K562 (cell line): ENCODE results near the gene MYBPHL. TPM values are rescaled to one million over a fixed set of nuclear protein-coding genes. Genes with fewer than 3 reads are reported as not detected.

Experiments
- ATF4 ChIP-seq: fragments of 450-650 bp; formaldehyde crosslinking; IDR thresholded peaks from 2 replicates; pipeline ENCODE4 v1.4.0; 2022; ENCODE audit warnings: mild to moderate bottlenecking, moderate library complexity
- BRCA1 ChIP-seq, 2 experiments: fragments of 450-650 bp in 1 of 2; sonication (generic) in 1 of 2; formaldehyde crosslinking in 1 of 2; IDR thresholded peaks; 2 replicates each; pipeline versions ENCODE4 v1.5.0 to v1.6.1; 2017 to 2020; ENCODE audit warnings: mild to moderate bottlenecking in 1 of 2, missing genetic modification reagents in 1 of 2
- CHD4 ChIP-seq: fragments of 200-600 bp; sonication (generic); IDR thresholded peaks from 3 replicates; pipeline ENCODE4 v1.6.1; 2012; ENCODE audit warnings: low read depth, mild to moderate bottlenecking, mixed read lengths, low read length, inconsistent platforms; ENCODE audit not compliant: insufficient read depth, insufficient replicate concordance, poor library complexity, severe bottlenecking
- DDX20 ChIP-seq: fragments of 450-650 bp; IDR thresholded peaks from 2 replicates; pipeline ENCODE4 v1.6.1; 2016; ENCODE audit warnings: missing genetic modification characterization, low read depth, mild to moderate bottlenecking, missing compliant biosample characterization, moderate library complexity
- EZH2 ChIP-seq: IDR thresholded peaks from 2 replicates; pipeline ENCODE4 v1.6.1; 2012; ENCODE audit warnings: low read depth, mild to moderate bottlenecking, inconsistent platforms, low read length, borderline replicate concordance
- HES1 ChIP-seq: fragments of 450-650 bp; IDR thresholded peaks from 2 replicates; pipeline ENCODE4 v1.6.1; 2016; ENCODE audit warnings: low read depth, mild to moderate bottlenecking, moderate library complexity
- HOXB6 ChIP-seq: fragments of 250-450 bp; sonication (Bioruptor Pico); IDR thresholded peaks from 2 replicates; pipeline ENCODE4 v1.5.1; 2022; ENCODE audit warnings: mild to moderate bottlenecking, borderline replicate concordance
- LCOR ChIP-seq: sonication (generic); formaldehyde crosslinking; IDR thresholded peaks from 2 replicates; pipeline ENCODE4 v1.8.0; 2022; ENCODE audit warnings: mild to moderate bottlenecking, missing genetic modification reagents
- LEF1 ChIP-seq: fragments of 450-650 bp; IDR thresholded peaks from 2 replicates; pipeline ENCODE4 v1.6.1; 2016; ENCODE audit warnings: mild to moderate bottlenecking
- MYBL2 ChIP-seq, 2 experiments: fragments of 450-650 bp in 1 of 2; sonication (generic) in 1 of 2; formaldehyde crosslinking in 1 of 2; IDR thresholded peaks; 2 replicates each; pipeline versions ENCODE4 v1.6.1 to v1.8.1; 2017 to 2022; ENCODE audit warnings: borderline replicate concordance in 1 of 2, inconsistent platforms in 1 of 2, low read depth in 1 of 2, mild to moderate bottlenecking in 1 of 2, missing genetic modification reagents in 1 of 2, moderate library complexity in 1 of 2
- MYNN ChIP-seq, 2 experiments: sonication (generic); formaldehyde crosslinking in 1 of 2; IDR thresholded peaks; 2 replicates each; pipeline versions ENCODE4 v1.5.0 to v1.6.1; 2016 to 2020; ENCODE audit warnings: antibody characterized with exemption in 1 of 2, missing genetic modification reagents in 1 of 2
- PCBP1 ChIP-seq: fragments of 200-400 bp; formaldehyde crosslinking; IDR thresholded peaks from 2 replicates; pipeline ENCODE4 v1.6.1; 2018; ENCODE audit warnings: mild to moderate bottlenecking, low read depth, low read length; ENCODE audit not compliant: poor library complexity, severe bottlenecking
- RB1 ChIP-seq: fragments of 450-650 bp; IDR thresholded peaks from 2 replicates; pipeline ENCODE4 v1.6.1; 2017; ENCODE audit warnings: low read depth, mild to moderate bottlenecking
- SMARCA4 ChIP-seq: fragments of 450-650 bp; IDR thresholded peaks from 2 replicates; pipeline ENCODE4 v1.6.1; 2016
- SRF ChIP-seq, 2 experiments: fragments of 250-450, 450-650 bp in 1 of 2; sonication (Bioruptor Pico) in 1 of 2; sonication (generic) in 1 of 2; formaldehyde crosslinking; IDR thresholded peaks; 2 replicates each; pipeline versions ENCODE4 v1.5.0 to v1.5.1; 2020 to 2022; ENCODE audit warnings: mild to moderate bottlenecking in 1 of 2, missing genetic modification reagents in 1 of 2
- TAF7 ChIP-seq: fragments of 450-650 bp; IDR thresholded peaks from 2 replicates; pipeline ENCODE4 v1.6.1; 2016; ENCODE audit warnings: missing genetic modification characterization, missing compliant biosample characterization
- TAL1 ChIP-seq: fragments of 450-650 bp; IDR thresholded peaks from 2 replicates; pipeline ENCODE4 v1.6.1; 2016; ENCODE audit warnings: mild to moderate bottlenecking
- TEAD2 ChIP-seq: fragments of 450-650 bp; IDR thresholded peaks from 2 replicates; pipeline ENCODE4 v1.6.1; 2016; ENCODE audit warnings: missing genetic modification characterization, control low read depth, missing compliant biosample characterization
- ZNF134 ChIP-seq: fragments of 250-450 bp; sonication (Bioruptor Pico); conservative IDR thresholded peaks from 2 replicates; pipeline ENCODE4 v1.4.0; 2020
- ZNF212 ChIP-seq: fragments of 450-650 bp; formaldehyde crosslinking; IDR thresholded peaks from 2 replicates; pipeline ENCODE4 v1.4.0; 2020; ENCODE audit warnings: mild to moderate bottlenecking
- ZNF24 ChIP-seq: fragments of 450-650 bp; IDR thresholded peaks from 2 replicates; pipeline ENCODE4 v1.6.1; 2016
- ZNF277 ChIP-seq: fragments of 250-450 bp; sonication (Bioruptor Pico); IDR thresholded peaks from 2 replicates; pipeline ENCODE4 v1.8.0; 2022; ENCODE audit warnings: inconsistent platforms, mild to moderate bottlenecking, moderate library complexity, borderline replicate concordance
- ZNF79 ChIP-seq: fragments of 250-450 bp; sonication (Bioruptor Pico); IDR thresholded peaks from 2 replicates; pipeline ENCODE4 v1.4.0; 2020; ENCODE audit warnings: low read depth, mild to moderate bottlenecking, moderate library complexity
- ZNF830 ChIP-seq: fragments of 250-450 bp; sonication (Bioruptor Pico); IDR thresholded peaks from 2 replicates; pipeline ENCODE4 v1.5.0; 2021; ENCODE audit warnings: mild to moderate bottlenecking
- polyA plus RNA-seq, 8 experiments: library from polyadenylated mRNA; depleted of rRNA in 4 of 8; stranded (reverse) in 5 of 8; unstranded in 3 of 8; fragments of >200 nt; fragmentation: Nextera tagmentation in 2 of 8; fragmentation: Illumina TruSeq in 1 of 8; extraction: Ambion mirVana in 2 of 8; extraction: Trizol in 1 of 8; gene quantifications; 2 replicates each; pipeline versions ENCODE4 v1.2.1 to v1.2.3, GENCODE V29; 2011 to 2014; ENCODE audit warnings: inconsistent platforms in 1 of 8, missing spikeins in 1 of 8
- total RNA-seq, 7 experiments: library from RNA; depleted of rRNA in 6 of 7; stranded (reverse); fragments of >200 nt in 6 of 7; fragmentation: Illumina TruSeq in 2 of 7; extraction: Trizol in 2 of 7; gene quantifications; 2 replicates each; pipeline versions ENCODE4 v1.2.1 to v1.2.3, GENCODE V29; 2011 to 2021; ENCODE audit warnings: low replicate concordance in 1 of 7
- TF ChIP-seq, protein P1 (sequence below): fragments of 250-450 bp; sonication (Bioruptor Pico); IDR thresholded peaks from 2 replicates; pipeline ENCODE4 v1.5.0; 2021

Gene MYBPHL
- total and polyA plus RNA-seq, 9 of the 15 experiments (the other 6 are each of a cell fraction or from before 2014, with no cell fraction given): 0.20 to 1.9 (median 0.33) TPM

- TF ChIP-seq BRCA1 (IDR thresholded peaks at IDR 0.05): no peak
- no peak for TF ChIP-seq BRCA1 (CRISPR knock-in tag; IDR thresholded peaks at IDR 0.05)
- no peak for TF ChIP-seq ATF4
- no peak; the same call in 1 of the 2 replicates for TF ChIP-seq RB1
- peak; percentile 80 for TF ChIP-seq SMARCA4
- TF ChIP-seq SRF (CRISPR knock-in tag; IDR thresholded peaks at IDR 0.05): 0 out of 4 replicates have a peak, but pooled peaks of 1 of the 2 experiments have one; percentile 12
- no peak for TF ChIP-seq TEAD2 (tag)
- TF ChIP-seq MYNN (IDR thresholded peaks at IDR 0.05): peak; percentile 96
- TF ChIP-seq MYNN (CRISPR knock-in tag; IDR thresholded peaks at IDR 0.05): no peak
- TF ChIP-seq TAF7 (tag): no peak
- peak; percentile 68 for TF ChIP-seq TAL1
- TF ChIP-seq, protein P1, sequence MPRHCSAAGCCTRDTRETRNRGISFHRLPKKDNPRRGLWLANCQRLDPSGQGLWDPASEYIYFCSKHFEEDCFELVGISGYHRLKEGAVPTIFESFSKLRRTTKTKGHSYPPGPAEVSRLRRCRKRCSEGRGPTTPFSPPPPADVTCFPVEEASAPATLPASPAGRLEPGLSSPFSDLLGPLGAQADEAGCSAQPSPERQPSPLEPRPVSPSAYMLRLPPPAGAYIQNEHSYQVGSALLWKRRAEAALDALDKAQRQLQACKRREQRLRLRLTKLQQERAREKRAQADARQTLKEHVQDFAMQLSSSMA: no peak
- TF ChIP-seq LEF1: peak; percentile 77; the same call in 1 of the 2 replicates
- no peak for TF ChIP-seq ZNF830
- TF ChIP-seq HOXB6 (CRISPR knock-in tag): no peak
- no peak for TF ChIP-seq CHD4
- TF ChIP-seq ZNF79 (CRISPR knock-in tag): no peak
- TF ChIP-seq PCBP1: no peak
- TF ChIP-seq ZNF277 (CRISPR knock-in tag): no peak
- no peak for TF ChIP-seq DDX20 (tag)
- TF ChIP-seq EZH2: no peak
- TF ChIP-seq ZNF134 (CRISPR knock-in tag): no peak
- no peak; the same call in 1 of the 2 replicates for TF ChIP-seq ZNF24
- TF ChIP-seq ZNF212 (CRISPR knock-in tag): no peak
- TF ChIP-seq MYBL2 (IDR thresholded peaks at IDR 0.05; ENCODE audit: low read depth): no peak
- no peak for TF ChIP-seq MYBL2 (CRISPR knock-in tag; IDR thresholded peaks at IDR 0.05; ENCODE audit: borderline replicate concordance)
- TF ChIP-seq LCOR (CRISPR knock-in tag): peak; percentile 70; the same call in 1 of the 2 replicates
- TF ChIP-seq HES1: peak; percentile 75
These were observed 637 bp upstream of the MYBPHL start (continued) for GRCh38 chr1:109307274-109308021.
